Stimulated activated naive CD8-positive, alpha-beta T cell treated with anti-CD3 and anti-CD28 coated beads, Interleukin-15, Interleukin-2, amounts not matched to agents 100 ng/mL and 50 ng/mL, for 24 hours (primary cell): Measurements from ENCODE around the gene TP53BP1.
"Not testable (repeated sequence)": the region's sequence is repeated elsewhere in the genome, so short reads cannot be mapped to it uniquely, and the experiment has no call there.

ENCODE experiments used
- H3K27ac Mint-ChIP-seq: one replicate; pipeline ENCODE4 v1.8.0; 2021; ENCODE audit warnings: mild to moderate bottlenecking, mixed read lengths
- H3K27me3 Mint-ChIP-seq: one replicate; pipeline ENCODE4 v1.8.0; 2021; ENCODE audit warnings: mixed read lengths
- H3K36me3 Mint-ChIP-seq: one replicate; pipeline ENCODE4 v1.8.0; 2021; ENCODE audit warnings: low read depth, mixed read lengths
- H3K4me1 Mint-ChIP-seq: one replicate; pipeline ENCODE4 v1.8.0; 2021; ENCODE audit warnings: low read depth, mixed read lengths
- H3K4me3 Mint-ChIP-seq: one replicate; pipeline ENCODE4 v1.8.0; 2021; ENCODE audit warnings: mild to moderate bottlenecking, mixed read lengths
- H3K9me3 Mint-ChIP-seq: one replicate; pipeline ENCODE4 v1.8.0; 2021; ENCODE audit warnings: mixed read lengths

TP53BP1 gene

GRCh38 chr15:43433165-43433564, 59.8 kb downstream of the TP53BP1 start:
- Mint-ChIP-seq H3K27me3 (no peaks in the 10 kb centered on the region), H3K9me3 (no peaks in the 10 kb centered on the region), H3K36me3 (peaks cover 32% of the 10 kb centered on the region), H3K27ac (no peak overlapping the region), H3K4me1 (no peaks in the 10 kb centered on the region), H3K4me3 (no peak overlapping the region)

GRCh38 chr15:43429687-43430086, 63.3 kb downstream of the TP53BP1 start:
- Mint-ChIP-seq H3K27me3 (no peaks in the 10 kb centered on the region), H3K27ac (no peak overlapping the region), H3K9me3 (no peaks in the 10 kb centered on the region), H3K36me3 (peaks cover 38% of the 10 kb centered on the region), H3K4me1 (no peaks in the 10 kb centered on the region), H3K4me3 (no peak overlapping the region)

GRCh38 chr15:43423793-43424192, 69.2 kb downstream of the TP53BP1 start:
- no peaks in the 10 kb centered on the region for H3K27me3 Mint-ChIP-seq
- no peaks in the 10 kb centered on the region for H3K9me3 Mint-ChIP-seq
- peaks cover 9% of the 10 kb centered on the region for H3K4me1 Mint-ChIP-seq
- peaks cover 54% of the 10 kb centered on the region for H3K36me3 Mint-ChIP-seq
- peak overlapping the region; percentile 21 for H3K27ac Mint-ChIP-seq
- H3K4me3 Mint-ChIP-seq, result no peak overlapping the region

- peaks cover 58% of the 10 kb centered on the region for H3K36me3 Mint-ChIP-seq
- no peak overlapping the region for H3K4me3 Mint-ChIP-seq
- H3K9me3 Mint-ChIP-seq, result no peaks in the 10 kb centered on the region
- no peaks in the 10 kb centered on the region for H3K27me3 Mint-ChIP-seq
- H3K4me1 Mint-ChIP-seq, result peaks cover 9% of the 10 kb centered on the region
- no peak overlapping the region for H3K27ac Mint-ChIP-seq
Observed at GRCh38 chr15:43420876-43421275, 72.1 kb downstream of the TP53BP1 start.

- Mint-ChIP-seq H3K36me3 (peaks cover 62% of the 10 kb centered on the region), H3K4me1 (peaks cover 9% of the 10 kb centered on the region), H3K27ac (no peak overlapping the region), H3K27me3 (no peaks in the 10 kb centered on the region), H3K9me3 (no peaks in the 10 kb centered on the region), H3K4me3 (no peak overlapping the region)
Observed at GRCh38 chr15:43420435-43420834, 72.5 kb downstream of the TP53BP1 start.

- H3K27ac Mint-ChIP-seq, result no peak overlapping the region
- H3K27me3 Mint-ChIP-seq, result no peaks in the 10 kb centered on the region
- no peak overlapping the region for H3K4me3 Mint-ChIP-seq
- H3K9me3 Mint-ChIP-seq, result no peaks in the 10 kb centered on the region
- H3K4me1 Mint-ChIP-seq, result no peaks in the 10 kb centered on the region
- peaks cover 65% of the 10 kb centered on the region for H3K36me3 Mint-ChIP-seq
Observed at GRCh38 chr15:43414196-43414595, 78.8 kb downstream of the TP53BP1 start.

GRCh38 chr15:43412096-43412495, 80.9 kb downstream of the TP53BP1 start:
- Mint-ChIP-seq H3K36me3 (peaks cover 73% of the 10 kb centered on the region), H3K4me3 (no peak overlapping the region), H3K4me1 (no peaks in the 10 kb centered on the region), H3K27me3 (no peaks in the 10 kb centered on the region), H3K27ac (peak overlapping the region; percentile 6), H3K9me3 (no peaks in the 10 kb centered on the region)

- Mint-ChIP-seq H3K4me1 (no peaks in the 10 kb centered on the region), H3K9me3 (no peaks in the 10 kb centered on the region), H3K36me3 (peaks cover 75% of the 10 kb centered on the region), H3K27me3 (no peaks in the 10 kb centered on the region), H3K4me3 (no peak overlapping the region), H3K27ac (no peak overlapping the region)
Observed at GRCh38 chr15:43410572-43411214, 82.3 kb downstream of the TP53BP1 start.

- peaks cover 81% of the 10 kb centered on the region for H3K36me3 Mint-ChIP-seq
- H3K4me3 Mint-ChIP-seq, result no peak overlapping the region
- no peak overlapping the region for H3K27ac Mint-ChIP-seq
- H3K4me1 Mint-ChIP-seq, result no peaks in the 10 kb centered on the region
- no peaks in the 10 kb centered on the region for H3K27me3 Mint-ChIP-seq
- no peaks in the 10 kb centered on the region for H3K9me3 Mint-ChIP-seq
Observed at GRCh38 chr15:43408789-43409188, 84.2 kb downstream of the TP53BP1 start.

GRCh38 chr15:43406808-43407207, 86.1 kb downstream of the TP53BP1 start:
- Mint-ChIP-seq H3K27me3 (no peaks in the 10 kb centered on the region), H3K4me3 (no peak overlapping the region), H3K9me3 (no peaks in the 10 kb centered on the region), H3K27ac (no peak overlapping the region), H3K4me1 (no peaks in the 10 kb centered on the region), H3K36me3 (peaks cover 85% of the 10 kb centered on the region)

- Mint-ChIP-seq H3K27ac (no peak overlapping the region), H3K36me3 (peaks cover 85% of the 10 kb centered on the region), H3K27me3 (no peaks in the 10 kb centered on the region), H3K4me1 (no peaks in the 10 kb centered on the region), H3K9me3 (no peaks in the 10 kb centered on the region), H3K4me3 (no peak overlapping the region)
Observed at GRCh38 chr15:43406189-43406588, 86.8 kb downstream of the TP53BP1 start.

GRCh38 chr15:43404130-43404529, 88.8 kb downstream of the TP53BP1 start:
- H3K27ac Mint-ChIP-seq, result no peak overlapping the region
- H3K4me3 Mint-ChIP-seq, result no peak overlapping the region
- no peaks in the 10 kb centered on the region for H3K4me1 Mint-ChIP-seq

GRCh38 chr15:43403616-43404015, 89.3 kb downstream of the TP53BP1 start:
- Mint-ChIP-seq H3K4me1 (no peaks in the 10 kb centered on the region), H3K36me3 (peaks cover 80% of the 10 kb centered on the region), H3K27me3 (no peaks in the 10 kb centered on the region), H3K27ac (no peak overlapping the region), H3K4me3 (no peak overlapping the region), H3K9me3 (no peaks in the 10 kb centered on the region)

More at GRCh38 chr15:43404130-43404529, 88.8 kb downstream of the TP53BP1 start:
- no peaks in the 10 kb centered on the region for H3K9me3 Mint-ChIP-seq
- no peaks in the 10 kb centered on the region for H3K27me3 Mint-ChIP-seq
- peaks cover 80% of the 10 kb centered on the region for H3K36me3 Mint-ChIP-seq

GRCh38 chr15:43402255-43402654, 90.7 kb downstream of the TP53BP1 start:
- no peaks in the 10 kb centered on the region for H3K27me3 Mint-ChIP-seq
- H3K4me1 Mint-ChIP-seq, result no peaks in the 10 kb centered on the region
- H3K9me3 Mint-ChIP-seq, result no peaks in the 10 kb centered on the region
- H3K27ac Mint-ChIP-seq, result no peak overlapping the region
- H3K36me3 Mint-ChIP-seq, result peaks cover 82% of the 10 kb centered on the region
- H3K4me3 Mint-ChIP-seq, result no peak overlapping the region

- H3K36me3 Mint-ChIP-seq, result peaks cover 69% of the 10 kb centered on the region
- not testable (repeated sequence) for H3K4me3 Mint-ChIP-seq, H3K9me3 Mint-ChIP-seq, H3K27me3 Mint-ChIP-seq, H3K4me1 Mint-ChIP-seq, H3K27ac Mint-ChIP-seq
Observed at GRCh38 chr15:43393592-43393991, 99.4 kb downstream of the TP53BP1 start.

GRCh38 chr15:43390723-43391122, 102.2 kb downstream of the TP53BP1 start:
- no peak overlapping the region for H3K4me3 Mint-ChIP-seq
- H3K27ac Mint-ChIP-seq, result no peak overlapping the region
- H3K9me3 Mint-ChIP-seq, result no peaks in the 10 kb centered on the region
- no peaks in the 10 kb centered on the region for H3K27me3 Mint-ChIP-seq
- no peaks in the 10 kb centered on the region for H3K4me1 Mint-ChIP-seq
- peaks cover 65% of the 10 kb centered on the region for H3K36me3 Mint-ChIP-seq
